H9 (cell line): ENCODE measurements around the gene SMO. TPM values are rescaled to one million over a fixed set of nuclear protein-coding genes. Genes with fewer than 3 reads are reported as not detected.

Experiments
- DNase-seq: peaks from one replicate; pipeline ENCODE4 v3.0.0-alpha.2; 2017
- H2AFZ ChIP-seq: one replicate; pipeline ENCODE4 v1.6.1; 2013; ENCODE audit warnings: mild to moderate bottlenecking, low read length, control low read depth, moderate library complexity
- H2AK5ac ChIP-seq: 2 replicates; pipeline ENCODE4 v1.6.1; 2013; ENCODE audit warnings: low read length, control low read depth, mixed read lengths; ENCODE audit not compliant: insufficient read length
- H2BK120ac ChIP-seq: one replicate; pipeline ENCODE4 v1.6.1; 2013; ENCODE audit warnings: low read depth, mild to moderate bottlenecking, low read length, control low read depth, inconsistent platforms; ENCODE audit not compliant: poor library complexity, severe bottlenecking
- H2BK12ac ChIP-seq: 2 replicates; pipeline ENCODE4 v1.6.1; 2013; ENCODE audit warnings: low read length, control low read depth, mixed read lengths, low read depth; ENCODE audit not compliant: insufficient read length
- H2BK15ac ChIP-seq: 2 replicates; pipeline ENCODE4 v1.6.1; 2013; ENCODE audit warnings: low read depth, low read length, control low read depth
- H2BK20ac ChIP-seq: one replicate; pipeline ENCODE4 v1.6.1; 2013; ENCODE audit warnings: low read depth, mild to moderate bottlenecking, low read length, control low read depth, inconsistent platforms; ENCODE audit not compliant: poor library complexity, severe bottlenecking
- H2BK5ac ChIP-seq: 2 replicates; pipeline ENCODE4 v1.6.1; 2013; ENCODE audit warnings: low read length, control low read depth, mixed read lengths; ENCODE audit not compliant: insufficient read length
- H3K14ac ChIP-seq: 2 replicates; pipeline ENCODE4 v1.6.1; 2013; ENCODE audit warnings: low read length, control low read depth; ENCODE audit not compliant: insufficient read depth
- H3K18ac ChIP-seq: 2 replicates; pipeline ENCODE4 v1.6.1; 2013; ENCODE audit warnings: low read depth, mild to moderate bottlenecking, mixed read lengths, low read length, control low read depth; ENCODE audit not compliant: insufficient read length
- H3K23ac ChIP-seq: 2 replicates; pipeline ENCODE4 v1.6.1; 2013; ENCODE audit warnings: low read length, control low read depth, mixed read lengths, low read depth; ENCODE audit not compliant: insufficient read length
- H3K23me2 ChIP-seq: 2 replicates; pipeline ENCODE4 v1.6.1; 2013; ENCODE audit warnings: low read depth, mild to moderate bottlenecking, mixed read lengths, low read length, control low read depth; ENCODE audit not compliant: insufficient read length, poor library complexity, severe bottlenecking
- H3K27ac ChIP-seq: 2 replicates; pipeline ENCODE4 v1.5.1; 2013; ENCODE audit warnings: low read length, control low read depth, mixed read lengths, low read depth; ENCODE audit not compliant: insufficient read length
- H3K27me3 ChIP-seq: 2 replicates; pipeline ENCODE4 v1.6.1; 2013; ENCODE audit warnings: low read length, control low read depth, inconsistent platforms; ENCODE audit not compliant: insufficient read depth
- H3K4ac ChIP-seq: 2 replicates; pipeline ENCODE4 v1.6.1; 2013; ENCODE audit warnings: low read depth, mild to moderate bottlenecking, control low read depth, inconsistent platforms, low read length, moderate library complexity
- H3K4me1 ChIP-seq: 2 replicates; pipeline ENCODE4 v1.6.1; 2013; ENCODE audit warnings: low read length, control low read depth, inconsistent platforms; ENCODE audit not compliant: insufficient read depth
- H3K4me2 ChIP-seq: 2 replicates; pipeline ENCODE4 v1.6.1; 2013; ENCODE audit warnings: low read length, control low read depth, mixed read lengths; ENCODE audit not compliant: insufficient read length, insufficient read depth
- H3K56ac ChIP-seq: 2 replicates; pipeline ENCODE4 v1.6.1; 2013; ENCODE audit warnings: low read depth, mild to moderate bottlenecking, mixed read lengths, low read length, control low read depth; ENCODE audit not compliant: insufficient read length
- H3K79me1 ChIP-seq: 2 replicates; pipeline ENCODE4 v1.6.1; 2013; ENCODE audit warnings: low read depth, mild to moderate bottlenecking, moderate library complexity, low read length, control low read depth, inconsistent platforms; ENCODE audit not compliant: insufficient read depth, poor library complexity, severe bottlenecking
- H3K79me2 ChIP-seq: 2 replicates; pipeline ENCODE4 v1.6.1; 2013; ENCODE audit warnings: low read length, control low read depth, inconsistent platforms; ENCODE audit not compliant: insufficient read depth
- H3K9ac ChIP-seq: 2 replicates; pipeline ENCODE4 v1.6.1; 2013; ENCODE audit warnings: low read length, control low read depth, mixed read lengths; ENCODE audit not compliant: insufficient read length; ENCODE audit errors: extremely low read depth
- H3K9me3 ChIP-seq: one replicate; pipeline ENCODE4 v1.6.1; 2013; ENCODE audit warnings: low read depth, low read length, inconsistent platforms; ENCODE audit not compliant: control insufficient read depth
- H3T11ph ChIP-seq: one replicate; pipeline ENCODE4 v1.6.1; 2013; ENCODE audit warnings: mild to moderate bottlenecking, low read length, control low read depth, inconsistent platforms
- H4K20me1 ChIP-seq: one replicate; pipeline ENCODE4 v1.6.1; 2013; ENCODE audit not compliant: control insufficient read depth, insufficient read length, insufficient read depth
- H4K5ac ChIP-seq: 2 replicates; pipeline ENCODE4 v1.6.1; 2013; ENCODE audit warnings: low read depth, mild to moderate bottlenecking, mixed read lengths, low read length, control low read depth; ENCODE audit not compliant: insufficient read length
- H4K8ac ChIP-seq: replicated peaks from 2 replicates; pipeline ENCODE4 v1.6.1; 2013; ENCODE audit warnings: low read length, control low read depth, mixed read lengths, low read depth; ENCODE audit not compliant: insufficient read length
- H4K91ac ChIP-seq: 2 replicates; pipeline ENCODE4 v1.6.1; 2013; ENCODE audit warnings: low read depth, mild to moderate bottlenecking, moderate library complexity, mixed read lengths, low read length, control low read depth; ENCODE audit not compliant: insufficient read length
- H3K27ac Mint-ChIP-seq, 3 experiments: 2 replicates in 2 of 3; 3 replicates in 1 of 3; pipeline ENCODE4 v1.8.0; 2020 to 2021; ENCODE audit warnings: mixed read lengths in 3 of 3, mild to moderate bottlenecking in 1 of 3, moderate library complexity in 1 of 3
- H3K27me3 Mint-ChIP-seq: 2 replicates; pipeline ENCODE4 v1.8.0; 2021; ENCODE audit warnings: low read depth, mild to moderate bottlenecking, moderate library complexity, mixed read lengths
- H3K36me3 Mint-ChIP-seq, 3 experiments: 2 replicates in 2 of 3; 3 replicates in 1 of 3; pipeline ENCODE4 v1.8.0; 2020 to 2021; ENCODE audit warnings: low read depth in 3 of 3, mixed read lengths in 3 of 3; ENCODE audit not compliant: insufficient read depth in 1 of 3
- H3K4me1 Mint-ChIP-seq, 2 experiments: 2 replicates each; pipeline ENCODE4 v1.8.0; 2020; ENCODE audit warnings: mixed read lengths in 2 of 2
- H3K4me3 Mint-ChIP-seq, 2 experiments: 2 replicates in 1 of 2; 3 replicates in 1 of 2; pipeline ENCODE4 v1.8.0; 2020 to 2021; ENCODE audit warnings: mild to moderate bottlenecking in 2 of 2, mixed read lengths in 2 of 2, moderate library complexity in 1 of 2
- H3K9me3 Mint-ChIP-seq, 2 experiments: 2 replicates in 1 of 2; 3 replicates in 1 of 2; pipeline ENCODE4 v1.8.0; 2020; ENCODE audit warnings: mild to moderate bottlenecking in 2 of 2, mixed read lengths in 2 of 2, moderate library complexity in 1 of 2
- WGBS: extraction: QIAGEN DNeasy Blood & Tissue Kit; methylation state at CpG from one replicate; pipeline ENCODE4 v1.1.7; 2013; ENCODE audit warnings: missing lambda C conversion rate, low lambda C conversion rate, mixed read lengths; ENCODE audit not compliant: insufficient read length; ENCODE audit errors: extremely low coverage; 5-methylcytosine and 5-hydroxymethylcytosine counted together
- total RNA-seq: library from RNA; stranded (reverse); gene quantifications from 2 replicates; pipeline ENCODE4 v1.2.1, GENCODE V29; 2021
- TF ChIP-seq, protein P1 (sequence below): fragments of 200-600 bp; sonication (generic); conservative IDR thresholded peaks from 3 replicates; pipeline ENCODE4 v1.8.0; 2021; ENCODE audit warnings: antibody characterized with exemption, mild to moderate bottlenecking

SMO gene
- total RNA-seq, 1 experiment from 2014 or later = 66.8 TPM

DNA sequence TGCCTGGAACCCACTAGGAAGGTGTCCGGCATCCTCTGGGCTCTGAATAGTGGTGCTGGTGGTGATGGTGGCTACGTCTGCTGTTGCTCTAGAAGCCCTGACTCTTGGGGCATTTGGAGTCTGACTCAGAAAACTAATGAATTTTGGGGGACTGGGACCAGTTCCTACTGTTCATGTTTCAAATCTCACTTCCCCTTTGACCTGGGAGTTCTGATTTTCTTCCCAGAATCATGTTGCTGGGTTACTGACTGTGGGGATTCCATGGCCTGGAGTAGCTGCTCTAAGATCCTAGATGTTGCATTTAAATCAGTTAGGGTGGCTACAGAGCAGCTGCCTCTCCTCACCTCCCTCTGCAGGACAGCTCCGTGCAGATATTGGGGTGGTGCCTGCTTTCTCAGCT is 40.7 kb upstream of the SMO start:
- Histone ChIP-seq H3K4me2 (no peak overlapping the region), H3K23me2 (peaks cover 7% of the 10 kb centered on the region), H3K4me1 (no peaks in the 10 kb centered on the region; the same call in 1 of the 2 replicates), H3K4ac (no peak overlapping the region), H4K5ac (no peak overlapping the region), H4K91ac (no peak overlapping the region), H2BK12ac (no peak overlapping the region), H3K18ac (no peak overlapping the region), H3K79me1 (no peaks in the 10 kb centered on the region), H4K20me1 (no peaks in the 10 kb centered on the region), H2BK15ac (no peak overlapping the region), H3K14ac (no peak overlapping the region), H4K8ac (no peak overlapping the region), H3K9ac (no peak overlapping the region), H2BK20ac (no peak overlapping the region), H3K27ac (no peak overlapping the region), H3K23ac (no peak overlapping the region), H3K56ac (no peak overlapping the region), H2AK5ac (no peak overlapping the region), H2BK120ac (no peak overlapping the region), H2AFZ (no peak overlapping the region), H3K79me2 (no peaks in the 10 kb centered on the region), H3K9me3 (no peaks in the 10 kb centered on the region), H3K27me3 (peaks cover 2% of the 10 kb centered on the region; the same call in 1 of the 2 replicates), H2BK5ac (no peak overlapping the region), H3T11ph (no peak overlapping the region)
- TF ChIP-seq, protein P1, sequence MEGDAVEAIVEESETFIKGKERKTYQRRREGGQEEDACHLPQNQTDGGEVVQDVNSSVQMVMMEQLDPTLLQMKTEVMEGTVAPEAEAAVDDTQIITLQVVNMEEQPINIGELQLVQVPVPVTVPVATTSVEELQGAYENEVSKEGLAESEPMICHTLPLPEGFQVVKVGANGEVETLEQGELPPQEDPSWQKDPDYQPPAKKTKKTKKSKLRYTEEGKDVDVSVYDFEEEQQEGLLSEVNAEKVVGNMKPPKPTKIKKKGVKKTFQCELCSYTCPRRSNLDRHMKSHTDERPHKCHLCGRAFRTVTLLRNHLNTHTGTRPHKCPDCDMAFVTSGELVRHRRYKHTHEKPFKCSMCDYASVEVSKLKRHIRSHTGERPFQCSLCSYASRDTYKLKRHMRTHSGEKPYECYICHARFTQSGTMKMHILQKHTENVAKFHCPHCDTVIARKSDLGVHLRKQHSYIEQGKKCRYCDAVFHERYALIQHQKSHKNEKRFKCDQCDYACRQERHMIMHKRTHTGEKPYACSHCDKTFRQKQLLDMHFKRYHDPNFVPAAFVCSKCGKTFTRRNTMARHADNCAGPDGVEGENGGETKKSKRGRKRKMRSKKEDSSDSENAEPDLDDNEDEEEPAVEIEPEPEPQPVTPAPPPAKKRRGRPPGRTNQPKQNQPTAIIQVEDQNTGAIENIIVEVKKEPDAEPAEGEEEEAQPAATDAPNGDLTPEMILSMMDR = no peak
- H3K9me3 Mint-ChIP-seq = no peaks in the 10 kb centered on the region; a peak in 1 of 5 replicates
- WGBS = no CpG with 5 or more reads among the region's 3 CpGs
- H3K27me3 Mint-ChIP-seq = peaks cover 25% of the 10 kb centered on the region
- no peaks in the 10 kb centered on the region; a peak in 2 of 7 replicates for H3K36me3 Mint-ChIP-seq
- no peak overlapping the region for H3K27ac Mint-ChIP-seq
- no peak for DNase-seq
- H3K4me3 Mint-ChIP-seq = no peak overlapping the region
- peaks cover 27 to 35% of the 10 kb centered on the region in 2 experiments for H3K4me1 Mint-ChIP-seq
